ENCODE measurements around the gene PSME2.

- TF ChIP-seq CTCF (conservative IDR thresholded peaks at IDR 0.05) (no peak), EZH2 (IDR thresholded peaks at IDR 0.05; ENCODE audit: low read depth) (no peak)
Observed at GRCh38 chr14:24094841-24095270, 51.6 kb downstream of the PSME2 start.
